GM23338 (cell line): Measurements from ENCODE around the gene PAX2. TPM values are rescaled to one million over a fixed set of nuclear protein-coding genes. Genes with fewer than 3 reads are reported as not detected.
A peak's percentile ranks its signal among the peaks of the same experiment; 100 is the strongest.

ENCODE experiments used
- ATAC-seq: fragments of 200-7000 bp; cut with Tn5 transposase; 3 replicates; pipeline ENCODE4 v1.9.1; 2020
- DNase-seq: peaks from one replicate; pipeline ENCODE4 v3.0.0-alpha.2; 2015; ENCODE audit warnings: low spot score
- H2AFZ ChIP-seq: fragments of 200-600 bp; sonication (generic); 2 replicates; pipeline ENCODE4 v1.8.0; 2016; ENCODE audit warnings: antibody characterized with exemption, mild to moderate bottlenecking, moderate library complexity
- H3F3A ChIP-seq: fragments of 200-600 bp; sonication (generic); replicated peaks from 2 replicates; pipeline ENCODE4 v1.8.0; 2017; ENCODE audit warnings: antibody characterized with exemption, mixed run types, low read depth
- H3K27ac ChIP-seq: fragments of 200-600 bp; sonication (generic); 2 replicates; pipeline ENCODE4 v1.6.1; 2016; ENCODE audit warnings: low read depth
- H3K27me3 ChIP-seq: fragments of 200-600 bp; sonication (generic); 2 replicates; pipeline ENCODE4 v1.8.0; 2016; ENCODE audit warnings: mild to moderate bottlenecking, mixed run types, moderate library complexity; ENCODE audit not compliant: insufficient read depth
- H3K36me3 ChIP-seq: fragments of 200-600 bp; sonication (generic); 2 replicates; pipeline ENCODE4 v1.8.0; 2016; ENCODE audit warnings: mild to moderate bottlenecking; ENCODE audit not compliant: insufficient read depth
- H3K4me1 ChIP-seq: fragments of 200-600 bp; sonication (generic); 2 replicates; pipeline ENCODE4 v1.8.0; 2016; ENCODE audit warnings: mild to moderate bottlenecking, moderate library complexity; ENCODE audit not compliant: insufficient read depth
- H3K4me2 ChIP-seq: fragments of 200-600 bp; sonication (generic); 2 replicates; pipeline ENCODE4 v1.7.1; 2017; ENCODE audit warnings: mixed run types
- H3K4me3 ChIP-seq: fragments of 200-600 bp; sonication (generic); 2 replicates; pipeline ENCODE4 v1.6.1; 2016; ENCODE audit warnings: mixed run types
- H3K79me2 ChIP-seq: fragments of 200-600 bp; sonication (generic); replicated peaks from 2 replicates; pipeline ENCODE4 v1.8.0; 2017; ENCODE audit warnings: mild to moderate bottlenecking; ENCODE audit not compliant: insufficient read depth
- H3K9me2 ChIP-seq: fragments of 200-600 bp; sonication (generic); 2 replicates; pipeline ENCODE4 v1.8.0; 2017; ENCODE audit not compliant: insufficient read depth
- H4K20me1 ChIP-seq: fragments of 200-600 bp; sonication (generic); replicated peaks from 2 replicates; pipeline ENCODE4 v1.8.0; 2017; ENCODE audit warnings: mild to moderate bottlenecking; ENCODE audit not compliant: insufficient read depth
- H3K27ac Mint-ChIP-seq: 2 replicates; pipeline ENCODE4 v1.8.0; 2020; ENCODE audit warnings: inconsistent platforms, mild to moderate bottlenecking, moderate library complexity, mixed read lengths
- H3K27me3 Mint-ChIP-seq: 3 replicates; pipeline ENCODE4 v1.8.0; 2022; ENCODE audit warnings: low read depth, mild to moderate bottlenecking, moderate library complexity, mixed read lengths, inconsistent platforms; ENCODE audit not compliant: insufficient read depth, poor library complexity
- H3K36me3 Mint-ChIP-seq: 3 replicates; pipeline ENCODE4 v1.8.0; 2021; ENCODE audit warnings: low read depth, mild to moderate bottlenecking, inconsistent platforms, moderate library complexity, mixed read lengths
- H3K4me1 Mint-ChIP-seq: 3 replicates; pipeline ENCODE4 v1.8.0; 2020; ENCODE audit warnings: mild to moderate bottlenecking, inconsistent platforms, mixed read lengths
- H3K4me3 Mint-ChIP-seq: 3 replicates; pipeline ENCODE4 v1.8.0; 2021; ENCODE audit warnings: moderate library complexity, mild to moderate bottlenecking, inconsistent platforms, mixed read lengths
- H3K9me3 Mint-ChIP-seq: 3 replicates; pipeline ENCODE4 v1.8.0; 2020; ENCODE audit warnings: moderate library complexity, mild to moderate bottlenecking, inconsistent platforms, mixed read lengths
- CTCF ChIP-seq, 2 experiments: fragments of 200-600 bp in 1 of 2; sonication (generic) in 1 of 2; conservative IDR thresholded peaks; 2 replicates each; pipeline versions ENCODE4 v1.5.1 to v1.6.1; 2016 to 2017; ENCODE audit warnings: antibody characterized with exemption in 2 of 2, low read depth in 2 of 2, mild to moderate bottlenecking in 2 of 2, moderate library complexity in 1 of 2
- ETS1 ChIP-seq: IDR thresholded peaks from 2 replicates; pipeline ENCODE4 v1.6.1; 2016; ENCODE audit warnings: antibody characterized with exemption
- EZH2phosphoT487 ChIP-seq: fragments of 200-600 bp; sonication (generic); IDR thresholded peaks from one replicate; pipeline ENCODE4 v1.8.1; 2018; ENCODE audit warnings: antibody characterized with exemption; ENCODE audit not compliant: unreplicated experiment
- JUNB ChIP-seq: IDR thresholded peaks from one replicate; pipeline ENCODE4 v1.6.1; 2016; ENCODE audit warnings: antibody characterized with exemption; ENCODE audit not compliant: unreplicated experiment
- NANOG ChIP-seq: IDR thresholded peaks from 2 replicates; pipeline ENCODE4 v1.6.1; 2016; ENCODE audit warnings: antibody characterized with exemption, borderline replicate concordance
- POLR2AphosphoS5 ChIP-seq: IDR thresholded peaks from 2 replicates; pipeline ENCODE4 v1.6.1; 2016; ENCODE audit warnings: antibody characterized with exemption, low read depth
- STAT1 ChIP-seq: IDR thresholded peaks from one replicate; pipeline ENCODE4 v1.6.1; 2016; ENCODE audit warnings: antibody characterized with exemption; ENCODE audit not compliant: unreplicated experiment
- ZNF114 ChIP-seq: fragments of 250-450 bp; sonication (Bioruptor Pico); IDR thresholded peaks from 2 replicates; pipeline ENCODE4 v1.5.0; 2020; ENCODE audit warnings: mild to moderate bottlenecking, moderate library complexity
- ZNF331 ChIP-seq: fragments of 250-450 bp; sonication (Bioruptor Pico); IDR thresholded peaks from 2 replicates; pipeline ENCODE4 v1.5.0; 2020; ENCODE audit warnings: low read depth, mild to moderate bottlenecking, moderate library complexity
- polyA plus RNA-seq: library from polyadenylated mRNA; unstranded; fragments of >200 nt; fragmentation: Nextera tagmentation; extraction: Ambion mirVana; gene quantifications from 2 replicates; pipeline ENCODE4 v1.2.1, GENCODE V29; 2016
- total RNA-seq: library from RNA; depleted of rRNA; stranded (reverse); fragments of >200 nt; shearing (Covaris generic); gene quantifications from 2 replicates; pipeline ENCODE4 v1.2.3, GENCODE V29; 2014

The PAX2 gene
- total and polyA plus RNA-seq, 2 experiments from 2014 or later = not detected

- no peaks in the 10 kb centered on the region for H3K9me3 Mint-ChIP-seq
- H3K27me3 Mint-ChIP-seq = peaks cover 12% of the 10 kb centered on the region
- H3K27ac Mint-ChIP-seq = no peak overlapping the region
- no peak for ATAC-seq
- H3K4me2 ChIP-seq = no peak overlapping the region; the same call in 1 of the 2 replicates
- peaks cover 14% of the 10 kb centered on the region for H3K4me1 ChIP-seq
- no peaks in the 10 kb centered on the region for H3K27me3 ChIP-seq
- H3K36me3 Mint-ChIP-seq = no peaks in the 10 kb centered on the region
- no peaks in the 10 kb centered on the region for H3K36me3 ChIP-seq
- H3K4me3 ChIP-seq = no peak overlapping the region
- H3K4me1 Mint-ChIP-seq = peaks cover 31% of the 10 kb centered on the region
- H3K27ac ChIP-seq = no peak overlapping the region
- no peaks in the 10 kb centered on the region for H3F3A ChIP-seq
- H3K79me2 ChIP-seq = no peaks in the 10 kb centered on the region
- H4K20me1 ChIP-seq = no peaks in the 10 kb centered on the region
- no peak overlapping the region for H3K4me3 Mint-ChIP-seq
- DNase-seq = no peak
- H2AFZ ChIP-seq = no peak overlapping the region
- TF ChIP-seq JUNB (no peak), STAT1 (no peak), EZH2phosphoT487 (no peak), ETS1 (no peak), POLR2AphosphoS5 (no peak), ZNF114 (no peak)
- H3K9me2 ChIP-seq = no peaks in the 10 kb centered on the region
Measured at GRCh38 chr10:100786591-100786990, 41.2 kb downstream of the PAX2 start.

- Histone ChIP-seq H3F3A (0 out of 2 replicates have a peak, but pooled peaks cover 2% of the 10 kb centered on the region), H3K36me3 (no peaks in the 10 kb centered on the region), H3K9me2 (no peaks in the 10 kb centered on the region), H3K4me1 (peaks cover 20% of the 10 kb centered on the region), H3K27ac (no peak overlapping the region), H2AFZ (peak overlapping the region; percentile 64), H3K4me3 (no peak overlapping the region), H3K4me2 (peak overlapping the region; percentile 69), H4K20me1 (no peaks in the 10 kb centered on the region), H3K79me2 (no peaks in the 10 kb centered on the region), H3K27me3 (no peaks in the 10 kb centered on the region)
- Mint-ChIP-seq H3K36me3 (no peaks in the 10 kb centered on the region), H3K27me3 (peaks cover 19% of the 10 kb centered on the region), H3K27ac (no peak overlapping the region), H3K9me3 (no peaks in the 10 kb centered on the region), H3K4me3 (no peak overlapping the region), H3K4me1 (peaks cover 45% of the 10 kb centered on the region)
- ATAC-seq (peak; percentile 53), DNase-seq (peak; percentile 64)
- TF ChIP-seq STAT1 (no peak), EZH2phosphoT487 (no peak), CTCF (conservative IDR thresholded peaks at IDR 0.05; ENCODE audit: low read depth in 2 of 2) (peak; percentile 18 to 25; a peak in 2 of 4 replicates), ZNF331 (CRISPR knock-in tag) (no peak), NANOG (no peak; the same call in 1 of the 2 replicates)
Measured at GRCh38 chr10:100788002-100788903, 42.9 kb downstream of the PAX2 start.
